ENCODE measurements around the gene UGT1A7.

Gene UGT1A7

DNA sequence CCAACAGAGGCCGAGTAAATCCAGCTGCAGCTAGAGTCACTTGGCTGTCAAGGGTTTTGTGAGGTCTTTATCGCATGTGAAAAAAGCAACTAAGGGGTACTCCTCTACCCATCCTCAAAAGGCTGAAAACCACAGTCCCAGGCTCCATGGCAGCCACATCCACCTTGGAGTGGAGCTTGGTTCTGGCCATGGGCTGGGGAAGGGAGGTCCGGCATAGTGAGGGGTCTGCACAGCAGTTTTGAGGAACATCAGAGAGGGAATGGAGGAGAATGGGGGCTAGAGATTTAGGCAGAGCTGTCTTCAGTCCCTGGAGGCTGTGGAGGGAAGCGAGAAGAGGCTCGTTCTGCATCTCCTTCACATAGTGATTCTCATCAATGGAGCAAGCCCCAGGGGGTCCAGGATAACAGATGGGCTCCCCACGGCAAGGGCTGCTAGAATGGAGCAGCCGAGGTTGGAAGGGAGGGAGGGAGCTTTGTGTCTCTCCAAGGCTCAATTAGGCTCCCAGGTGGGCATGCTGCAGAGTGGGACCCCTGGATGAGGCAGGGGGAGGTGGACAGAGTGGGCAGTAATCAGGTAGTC lies 117.5 kb downstream of the UGT1A7 start:
- no peak for DNase-seq (ENCODE audit: low spot score)

DNA sequence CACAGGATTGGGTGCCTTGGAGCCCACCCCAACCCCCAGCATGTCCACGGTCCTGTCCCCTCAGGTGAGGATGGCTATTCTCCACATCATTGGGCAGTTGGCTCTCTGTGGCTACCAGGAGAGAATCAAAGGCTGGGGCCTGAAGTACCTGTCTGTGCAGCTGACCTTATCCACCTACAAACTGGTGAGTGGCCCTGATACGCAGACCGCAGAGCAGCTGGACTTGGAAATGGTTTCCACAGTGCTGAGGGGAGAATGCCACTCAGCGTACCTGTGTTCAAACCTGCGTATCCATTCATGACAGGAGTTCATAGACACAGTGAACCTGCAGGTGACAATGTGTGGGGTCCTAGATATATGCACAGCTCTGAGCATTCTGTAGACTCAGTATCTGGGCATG lies 118.0 kb downstream of the UGT1A7 start:
- DNase-seq (ENCODE audit: low spot score) = no peak

DNA sequence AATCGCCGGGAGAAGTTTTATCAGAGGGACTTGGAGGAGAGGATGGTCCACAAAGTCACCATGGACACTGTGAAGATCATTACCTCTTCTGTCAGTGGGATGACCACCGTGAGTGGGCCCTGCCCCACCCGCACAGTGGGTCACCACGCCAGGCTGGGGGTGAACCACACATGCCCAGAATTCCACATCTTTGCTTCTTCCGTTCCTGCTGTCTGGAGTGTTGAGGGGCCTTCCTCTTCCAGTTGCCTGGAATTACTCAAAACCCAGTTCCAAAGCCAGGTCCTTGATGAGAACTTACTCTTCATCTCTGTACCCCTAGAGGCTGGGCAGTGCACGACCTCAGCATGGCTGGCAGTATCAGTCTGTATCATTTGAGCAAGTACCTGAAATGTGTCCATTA lies 118.5 kb downstream of the UGT1A7 start:
- DNase-seq (ENCODE audit: low spot score) = no peak

GRCh38 chr2:233801357-233802131 lies 119.8 kb downstream of the UGT1A7 start:
- DNase-seq (ENCODE audit: low spot score) = no peak

DNA sequence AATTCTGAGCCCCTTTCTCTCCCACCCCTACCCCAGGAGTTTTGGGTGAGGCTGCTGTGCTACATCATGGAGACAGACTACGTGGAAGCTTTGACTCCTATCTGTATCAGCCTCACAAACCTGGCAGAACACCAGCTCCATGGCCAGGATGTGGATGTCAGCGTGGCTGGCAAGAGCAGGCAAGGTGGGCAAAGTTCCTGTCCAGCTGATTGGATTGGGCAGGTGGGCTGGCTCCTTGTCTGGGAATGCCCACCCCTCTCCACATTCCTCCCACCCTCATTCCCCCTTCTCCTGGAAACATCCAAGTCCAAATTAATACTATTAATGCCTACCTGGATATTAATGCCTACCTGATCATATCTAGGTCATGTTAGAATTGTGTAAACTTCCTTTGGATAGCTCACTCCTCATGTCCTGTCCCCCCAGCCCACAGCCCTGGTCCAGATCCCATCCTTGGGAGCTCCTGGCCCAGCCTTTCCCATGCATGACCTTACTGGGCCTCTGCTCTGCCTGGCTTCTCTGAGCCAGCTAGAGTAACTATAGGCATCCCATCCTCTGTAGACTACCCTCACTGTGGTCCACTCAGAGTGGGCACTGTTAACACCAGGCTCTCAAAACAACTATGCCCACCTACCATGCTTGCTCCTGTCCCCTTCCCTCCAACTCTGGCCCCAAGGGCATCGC lies 120.6 kb downstream of the UGT1A7 start:
- DNase-seq (ENCODE audit: low spot score) = no peak

DNA sequence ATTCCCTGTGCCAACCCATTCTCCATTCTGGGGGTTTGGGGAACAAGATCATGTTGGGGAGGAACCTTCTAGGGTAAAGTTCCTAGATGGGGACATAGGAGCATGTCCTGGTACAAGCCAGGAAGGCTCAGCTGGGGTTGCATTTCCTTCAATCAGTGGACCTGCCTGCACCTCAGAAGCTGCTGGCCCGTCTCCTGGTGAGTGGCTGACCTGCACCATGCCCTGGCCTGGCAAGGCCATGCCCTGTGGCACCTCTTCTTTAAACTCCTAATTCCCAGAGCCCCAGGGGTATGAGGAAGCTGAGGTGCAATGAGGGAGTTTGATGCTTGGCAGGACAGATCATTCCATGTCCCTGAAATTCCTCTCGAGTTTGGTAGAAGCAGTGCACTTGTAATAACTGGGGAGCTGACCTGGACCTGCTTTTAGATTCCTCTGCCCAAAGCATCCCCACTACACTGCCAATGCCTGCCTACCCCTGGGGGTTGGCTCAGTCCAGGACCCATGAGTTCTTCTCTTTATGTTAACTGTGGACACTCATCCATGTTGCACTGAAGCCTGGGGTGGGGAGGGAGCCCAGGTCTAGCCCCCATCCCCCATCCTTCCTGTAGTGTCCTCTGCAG lies 121.7 kb downstream of the UGT1A7 start:
- no peak for DNase-seq (ENCODE audit: low spot score)

- no peak for DNase-seq (ENCODE audit: low spot score)
These were observed 122.3 kb downstream of the UGT1A7 start for GRCh38 chr2:233803994-233804393.

DNA sequence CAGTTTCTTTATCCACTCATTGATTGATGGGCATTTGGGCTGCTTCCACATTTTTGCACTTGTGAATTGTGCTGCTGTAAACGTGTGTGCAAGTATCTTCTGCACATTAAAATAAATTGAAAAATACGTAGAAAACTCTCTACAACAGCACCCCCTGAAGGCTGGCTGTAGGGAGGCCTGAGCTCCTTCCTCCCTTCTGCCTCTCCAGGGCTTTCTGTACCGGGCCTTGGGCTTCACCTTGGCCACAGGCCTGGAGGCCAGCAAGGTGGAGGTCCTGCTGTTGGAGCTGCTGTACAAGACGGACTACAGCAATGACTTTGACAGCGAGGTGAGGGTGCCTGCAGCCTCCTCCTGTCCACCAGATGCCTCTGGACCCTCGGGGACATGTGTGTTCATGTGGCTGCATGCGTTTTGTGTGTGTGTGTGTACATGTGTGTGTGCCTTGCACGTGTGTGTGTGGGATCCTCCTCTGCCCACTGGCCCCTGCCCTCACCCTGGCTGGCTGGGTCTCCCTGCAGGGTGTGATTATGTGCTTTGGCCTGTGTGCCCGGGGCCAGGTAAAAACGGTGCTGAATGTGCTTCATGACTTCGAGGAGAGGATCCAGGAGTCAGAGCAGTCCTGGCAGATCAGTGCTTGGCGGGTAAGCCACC lies 125.6 kb downstream of the UGT1A7 start:
- DNase-seq (ENCODE audit: low spot score) = no peak

GRCh38 chr2:233807966-233808935 lies 126.5 kb downstream of the UGT1A7 start:
- no peak for DNase-seq (ENCODE audit: low spot score)

DNA sequence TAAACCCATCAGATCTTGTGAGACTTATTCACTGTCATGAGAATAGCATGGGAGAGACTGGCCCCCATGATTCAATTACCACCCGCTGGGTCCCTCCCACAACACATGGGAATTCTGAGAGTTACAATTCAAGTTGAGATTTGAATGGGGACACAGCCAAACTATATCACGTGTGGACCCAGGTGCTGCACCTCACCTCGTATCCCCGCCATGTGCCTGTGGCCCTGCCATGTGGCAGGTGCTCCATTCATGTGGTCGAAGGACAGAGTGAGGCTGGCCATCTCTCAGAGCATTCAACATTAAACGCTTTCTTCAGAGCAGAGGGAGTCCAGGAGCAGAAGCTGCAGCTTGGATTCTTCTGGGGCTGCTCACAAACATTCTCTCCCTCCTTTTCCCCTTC lies 128.7 kb downstream of the UGT1A7 start:
- no peak for DNase-seq (ENCODE audit: low spot score)

GRCh38 chr2:233811087-233811486 lies 129.4 kb downstream of the UGT1A7 start:
- DNase-seq (ENCODE audit: low spot score) = no peak

- no peak for DNase-seq (ENCODE audit: low spot score)
These were observed 130.0 kb downstream of the UGT1A7 start for GRCh38 chr2:233811732-233812131.

GRCh38 chr2:233813236-233814055 lies 131.7 kb downstream of the UGT1A7 start:
- no peak for DNase-seq (ENCODE audit: low spot score)

DNA sequence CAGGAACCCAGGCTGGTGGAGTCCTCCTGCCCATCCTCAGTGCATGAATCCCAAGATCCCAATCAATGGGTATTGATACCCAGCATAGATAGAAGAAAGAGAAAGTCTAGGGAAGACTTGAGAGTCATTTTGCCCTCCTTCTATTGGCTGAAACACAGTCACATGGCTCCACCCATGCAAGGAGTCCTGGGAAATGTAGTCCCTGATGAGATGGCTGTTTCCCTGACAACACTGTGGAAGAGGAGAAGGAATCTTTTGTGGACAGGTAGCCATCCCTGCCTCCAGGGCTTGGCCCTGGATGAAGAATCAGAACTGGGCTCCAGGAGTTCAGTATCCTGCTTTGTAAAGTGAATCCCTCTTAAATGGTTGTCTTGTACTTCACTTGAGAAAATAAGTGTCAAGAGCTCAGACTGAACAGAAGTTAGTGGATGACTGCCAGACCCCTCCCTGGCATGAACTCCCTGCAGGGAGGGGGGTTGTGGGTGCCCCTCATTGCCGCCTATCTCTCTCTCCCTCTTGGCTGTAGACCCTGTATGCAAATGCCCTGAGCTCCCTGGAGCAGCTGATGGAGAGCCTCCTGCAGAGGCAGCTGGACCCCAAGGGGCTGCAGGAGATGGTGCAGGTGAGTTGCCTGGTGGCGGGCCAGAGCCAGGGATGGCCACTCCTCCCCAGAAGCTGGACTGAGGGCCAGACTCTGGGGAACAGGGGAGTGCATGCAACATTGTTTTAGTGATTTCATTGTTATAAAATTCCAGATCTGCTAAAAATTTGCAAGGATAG lies 132.5 kb downstream of the UGT1A7 start:
- no peak for DNase-seq (ENCODE audit: low spot score)

DNA sequence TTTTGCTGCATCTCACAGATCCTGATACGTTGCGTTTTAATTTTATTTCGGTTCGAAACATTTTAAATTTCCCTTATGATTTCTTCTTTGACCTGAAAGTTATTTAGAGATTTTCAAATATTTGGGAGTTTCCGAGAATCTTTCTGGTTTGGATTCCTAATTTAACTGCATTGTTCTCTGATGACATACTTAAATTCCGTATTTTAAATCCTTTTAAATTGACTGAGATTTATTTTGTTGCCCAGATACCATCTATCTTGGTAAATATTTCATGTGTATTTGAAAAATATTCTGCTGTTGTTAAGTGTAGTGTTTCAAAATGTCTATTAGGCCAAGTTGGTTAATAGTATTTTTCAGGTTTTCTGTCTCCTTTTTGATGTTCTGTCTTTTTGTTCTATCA lies 134.2 kb downstream of the UGT1A7 start:
- DNase-seq (ENCODE audit: low spot score) = no peak

- no peak for DNase-seq (ENCODE audit: low spot score)
These were observed 134.6 kb downstream of the UGT1A7 start for GRCh38 chr2:233816334-233816733.

- DNase-seq (ENCODE audit: low spot score) = no peak
These were observed 135.1 kb downstream of the UGT1A7 start for GRCh38 chr2:233816771-233817170.

- peak; percentile 52 for DNase-seq (ENCODE audit: low spot score)
These were observed 135.7 kb downstream of the UGT1A7 start for GRCh38 chr2:233817361-233817911.

GRCh38 chr2:233817995-233818638 lies 136.4 kb downstream of the UGT1A7 start:
- DNase-seq (ENCODE audit: low spot score) = no peak
